ENCODE results near the gene NEURL1.

Gene NEURL1

GRCh38 chr10:103487410-103487708, 6.1 kb upstream of the NEURL1 start:
- no peak for TF ChIP-seq CTCF (IDR thresholded peaks at IDR 0.05; ENCODE audit: low read depth, low read length)

DNA sequence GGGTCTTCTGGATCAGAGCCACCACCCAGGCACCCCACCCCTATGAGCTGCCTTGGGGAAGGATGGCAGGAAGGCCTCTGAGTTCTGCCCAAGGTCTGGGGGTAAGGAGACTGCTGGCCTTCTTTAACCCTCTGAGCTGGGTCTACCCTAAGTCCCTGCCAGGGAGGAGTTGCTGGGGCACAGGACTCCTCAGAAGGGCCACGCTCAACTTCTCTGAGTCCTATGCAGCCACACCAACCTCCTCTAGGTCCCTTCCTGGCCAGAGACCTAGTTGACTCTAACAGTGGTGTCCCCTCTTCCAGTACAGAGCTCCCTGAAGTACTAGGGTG, 2.6 kb upstream of the NEURL1 start:
- TF ChIP-seq CTCF (IDR thresholded peaks at IDR 0.05; ENCODE audit: low read depth, low read length): no peak

More at GRCh38 chr10:103487410-103487708, 6.1 kb upstream of the NEURL1 start:
- DNase-seq (ENCODE audit: extremely low read depth, low read depth): no peak

GRCh38 chr10:103491729-103492364, 1.7 kb upstream of the NEURL1 start:
- no peak for TF ChIP-seq CTCF (IDR thresholded peaks at IDR 0.05; ENCODE audit: low read depth, low read length)
- peak; percentile 59 for DNase-seq (ENCODE audit: extremely low read depth, low read depth)

More for the DNA sequence above, 2.6 kb upstream of the NEURL1 start:
- no peak for DNase-seq (ENCODE audit: extremely low read depth, low read depth)

- no peak for TF ChIP-seq CTCF (IDR thresholded peaks at IDR 0.05; ENCODE audit: low read depth, low read length)
- no peak for DNase-seq (ENCODE audit: extremely low read depth, low read depth)
Measured at GRCh38 chr10:103492655-103493261, 747 bp upstream of the NEURL1 start.

DNA sequence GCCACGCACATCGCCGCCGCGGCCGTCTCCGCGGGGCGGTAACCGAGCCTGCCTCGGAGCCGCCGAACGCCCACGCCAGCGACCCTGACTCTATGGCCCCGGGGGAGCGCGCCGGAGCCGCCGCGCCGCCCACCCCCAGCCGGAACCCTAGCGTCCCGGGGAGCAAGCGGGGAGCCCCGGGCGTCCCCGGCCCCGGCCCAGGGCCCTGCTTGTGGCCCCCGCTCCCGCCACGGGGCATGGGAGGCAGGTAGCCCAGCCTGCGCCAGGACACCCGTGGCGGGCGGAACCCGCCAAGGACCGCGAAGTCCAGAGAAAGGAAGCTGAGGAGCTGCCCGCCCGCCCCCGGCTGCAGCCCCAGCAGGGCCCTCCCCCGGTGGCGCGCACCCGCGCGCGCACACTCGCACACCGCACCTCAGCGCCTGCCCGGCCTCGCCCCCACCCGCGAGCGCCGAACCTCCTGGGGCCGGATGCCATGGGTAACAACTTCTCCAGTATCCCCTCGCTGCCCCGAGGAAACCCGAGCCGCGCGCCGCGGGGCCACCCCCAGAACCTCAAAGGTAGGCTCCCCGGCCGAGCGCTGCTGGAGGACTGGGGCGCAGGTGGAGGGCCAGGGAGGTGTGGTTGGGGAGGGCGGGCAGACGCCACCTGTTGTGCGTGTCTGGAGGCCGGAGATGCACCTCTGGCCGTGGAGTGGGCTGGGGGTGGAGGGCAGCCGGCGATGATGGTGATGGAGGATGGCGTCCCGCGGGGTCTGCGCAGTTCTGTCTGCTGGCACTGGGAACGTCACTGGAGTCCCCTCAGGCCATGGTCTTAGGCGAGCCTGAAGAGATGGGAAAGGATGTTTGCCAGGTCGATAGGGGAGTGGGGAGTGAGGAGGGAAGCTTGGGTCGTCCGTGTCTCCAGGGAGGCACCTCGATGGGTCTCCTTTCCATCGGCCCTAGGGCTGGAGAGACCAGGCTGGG, 692 bp downstream of the NEURL1 start:
- DNase-seq (ENCODE audit: extremely low read depth, low read depth): no peak
- TF ChIP-seq CTCF (IDR thresholded peaks at IDR 0.05; ENCODE audit: low read depth, low read length): no peak

GRCh38 chr10:103495321-103495720, 1.8 kb downstream of the NEURL1 start:
- no peak for DNase-seq (ENCODE audit: extremely low read depth, low read depth)
- TF ChIP-seq CTCF (IDR thresholded peaks at IDR 0.05; ENCODE audit: low read depth, low read length): no peak

All from AG09319 (cell line).